HUES48 (cell line): ENCODE data around the gene RNF224.

Source experiments
- H3K27ac ChIP-seq: one replicate; pipeline ENCODE4 v1.7.0; 2013; ENCODE audit warnings: low read depth, low read length, inconsistent platforms
- H3K27me3 ChIP-seq: 2 replicates; pipeline ENCODE4 v1.6.1; 2013; ENCODE audit warnings: mild to moderate bottlenecking, low read length; ENCODE audit not compliant: control insufficient read depth, insufficient read depth
- H3K36me3 ChIP-seq: 2 replicates; pipeline ENCODE4 v1.6.1; 2013; ENCODE audit warnings: low read length; ENCODE audit not compliant: control insufficient read depth, insufficient read depth
- H3K4me1 ChIP-seq: 2 replicates; pipeline ENCODE4 v1.6.1; 2013; ENCODE audit warnings: mild to moderate bottlenecking, low read length; ENCODE audit not compliant: control insufficient read depth, insufficient read depth
- H3K4me3 ChIP-seq: 2 replicates; pipeline ENCODE4 v1.5.1; 2013; ENCODE audit warnings: mild to moderate bottlenecking, low read depth, low read length
- H3K9ac ChIP-seq: 2 replicates; pipeline ENCODE4 v1.6.1; 2013; ENCODE audit warnings: mild to moderate bottlenecking, low read depth, low read length, moderate library complexity
- H3K9me3 ChIP-seq: 2 replicates; pipeline ENCODE4 v1.6.1; 2013; ENCODE audit warnings: low read length; ENCODE audit not compliant: control insufficient read depth, insufficient read depth

RNF224 gene

GRCh38 chr9:137273095-137273490 lies 45.8 kb downstream of the RNF224 start:
- Histone ChIP-seq H3K9ac (no peak overlapping the region), H3K9me3 (no peaks in the 10 kb centered on the region), H3K4me3 (no peak overlapping the region), H3K27me3 (no peaks in the 10 kb centered on the region), H3K4me1 (peaks cover 19% of the 10 kb centered on the region), H3K27ac (no peak overlapping the region), H3K36me3 (peaks cover 37% of the 10 kb centered on the region)

GRCh38 chr9:137273611-137274320 lies 46.5 kb downstream of the RNF224 start:
- Histone ChIP-seq H3K9ac (no peak overlapping the region), H3K9me3 (no peaks in the 10 kb centered on the region), H3K27ac (no peak overlapping the region), H3K4me1 (peaks cover 19% of the 10 kb centered on the region), H3K27me3 (peaks cover 4% of the 10 kb centered on the region; the same call in 1 of the 2 replicates), H3K4me3 (no peak overlapping the region), H3K36me3 (peaks cover 32% of the 10 kb centered on the region)

GRCh38 chr9:137275203-137275587 lies 47.9 kb downstream of the RNF224 start:
- H3K36me3 ChIP-seq, result peaks cover 22% of the 10 kb centered on the region
- H3K27ac ChIP-seq, result no peak overlapping the region
- no peak overlapping the region for H3K4me3 ChIP-seq
- no peak overlapping the region for H3K9ac ChIP-seq
- H3K27me3 ChIP-seq, result peaks cover 10% of the 10 kb centered on the region; the same call in 1 of the 2 replicates
- no peaks in the 10 kb centered on the region for H3K9me3 ChIP-seq
- H3K4me1 ChIP-seq, result peaks cover 19% of the 10 kb centered on the region

GRCh38 chr9:137275588-137276472 lies 48.5 kb downstream of the RNF224 start:
- no peak overlapping the region for H3K4me3 ChIP-seq
- peaks cover 21% of the 10 kb centered on the region for H3K36me3 ChIP-seq
- peaks cover 19% of the 10 kb centered on the region for H3K4me1 ChIP-seq
- peaks cover 10% of the 10 kb centered on the region; the same call in 1 of the 2 replicates for H3K27me3 ChIP-seq
- H3K27ac ChIP-seq, result peak overlapping the region; percentile 91
- no peaks in the 10 kb centered on the region for H3K9me3 ChIP-seq
- H3K9ac ChIP-seq, result no peak overlapping the region

- Histone ChIP-seq H3K4me1 (peaks cover 19% of the 10 kb centered on the region), H3K36me3 (peaks cover 18% of the 10 kb centered on the region)
Measured at GRCh38 chr9:137276473-137277328, 49.4 kb downstream of the RNF224 start.

GRCh38 chr9:137277329-137278041 lies 50.2 kb downstream of the RNF224 start, which contains the start of gene TOR4A:
Gene TOR4A, plus strand, starts transcription at chr9:137277726. Its CDS starts 964 bp downstream, at chr9:137278690.
- H3K4me1 ChIP-seq, result peaks cover 19% of the 10 kb centered on the region
- peaks cover 20% of the 10 kb centered on the region for H3K27me3 ChIP-seq
- peak within 1 kb of the TSS; percentile 91 for H3K27ac ChIP-seq
- H3K9ac ChIP-seq, result peak within 1 kb of the TSS; percentile 20; the same call in 1 of the 2 replicates
- peak within 1 kb of the TSS; percentile 54 for H3K4me3 ChIP-seq
- H3K36me3 ChIP-seq, result peaks cover 11% of the 10 kb centered on the region
- H3K9me3 ChIP-seq, result no peaks in the 10 kb centered on the region

More at GRCh38 chr9:137276473-137277328, 49.4 kb downstream of the RNF224 start:
- H3K9ac ChIP-seq, result peak overlapping the region; percentile 11; the same call in 1 of the 2 replicates
- H3K27ac ChIP-seq, result peak overlapping the region; percentile 91
- peak overlapping the region; percentile 54; the same call in 1 of the 2 replicates for H3K4me3 ChIP-seq
- H3K27me3 ChIP-seq, result peaks cover 17% of the 10 kb centered on the region; the same call in 1 of the 2 replicates
- no peaks in the 10 kb centered on the region for H3K9me3 ChIP-seq

- Histone ChIP-seq H3K4me1 (peaks cover 19% of the 10 kb centered on the region), H3K36me3 (peaks cover 6% of the 10 kb centered on the region), H3K27me3 (peaks cover 20% of the 10 kb centered on the region), H3K9me3 (no peaks in the 10 kb centered on the region), H3K9ac (0 out of 2 replicates have a peak overlapping the region, but pooled peaks have one; percentile 20), H3K27ac (peak overlapping the region; percentile 91), H3K4me3 (peak overlapping the region; percentile 54)
Measured at GRCh38 chr9:137278061-137278701, 50.9 kb downstream of the RNF224 start.
